SKM-1 treated with dmso at 0.1 percent for 144 hours (cell line): ENCODE data around the gene UBE2U.
"Not testable (repeated sequence)": the region's sequence is repeated elsewhere in the genome, so short reads cannot be mapped to it uniquely, and the experiment has no call there.

Experiments
- DNase-seq: peaks from one replicate; lab custom pipeline; 2025; ENCODE audit not compliant: unreplicated experiment; lab: John Stamatoyannopoulos, UW

Gene UBE2U

DNA sequence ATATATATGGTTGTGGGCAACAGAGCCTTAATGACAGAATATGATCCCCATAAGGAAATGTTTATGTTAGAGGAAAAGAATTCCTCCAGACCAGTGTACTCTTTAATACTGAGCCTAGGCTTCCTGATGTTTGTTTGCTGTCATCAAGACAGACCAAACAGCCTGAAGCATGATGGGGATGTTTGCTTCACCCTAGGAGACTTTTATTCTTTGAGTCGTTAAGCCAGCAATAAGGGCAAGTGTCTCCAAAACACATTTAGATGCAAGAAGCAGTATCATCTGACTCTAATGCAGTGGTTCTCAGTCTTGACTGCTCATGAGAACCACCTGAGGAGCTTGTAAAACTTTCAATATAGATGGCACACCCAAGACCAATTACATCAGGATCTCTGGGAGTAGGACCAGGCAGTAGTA, 33.1 kb downstream of the UBE2U start:
- DNase-seq, result no peak

DNA sequence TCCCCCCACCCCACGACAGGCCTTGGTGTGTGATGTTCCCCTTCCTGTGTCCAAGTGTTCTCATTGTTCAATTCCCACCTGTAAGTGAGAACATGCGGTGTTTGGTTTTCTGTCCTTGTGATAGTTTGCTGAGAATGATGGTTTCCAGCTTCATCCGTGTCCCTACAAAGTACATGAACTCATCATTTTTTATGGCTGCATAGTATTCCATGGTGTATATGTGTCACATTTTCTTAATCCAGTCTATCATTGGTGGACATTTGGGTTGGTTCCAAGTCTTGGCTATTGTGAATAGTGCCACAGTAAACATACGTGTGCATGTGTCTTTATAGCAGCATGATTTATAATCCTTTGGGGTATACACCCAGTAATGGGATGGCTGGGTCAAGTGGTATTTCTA, 36.1 kb downstream of the UBE2U start:
- not testable (repeated sequence) for DNase-seq

DNA sequence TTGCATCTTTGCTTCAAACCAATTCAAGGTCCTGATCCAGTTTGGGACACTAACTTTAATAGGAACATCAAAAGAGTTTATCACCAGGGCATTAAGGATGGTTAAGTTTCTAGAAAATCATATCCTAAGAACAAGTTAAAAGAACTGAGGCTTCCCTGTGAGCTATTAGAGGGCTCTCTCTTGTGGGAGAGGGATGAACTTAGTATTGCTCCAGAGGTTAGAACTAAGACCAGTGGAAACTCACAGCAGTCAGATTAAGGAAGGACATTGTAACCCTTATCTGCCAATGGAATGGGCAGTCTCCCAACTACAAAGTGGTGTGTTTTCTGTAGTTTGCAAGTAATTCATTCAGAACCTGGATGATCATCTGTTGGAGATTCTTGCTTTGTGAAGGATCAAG, 36.8 kb downstream of the UBE2U start:
- DNase-seq, result no peak

DNA sequence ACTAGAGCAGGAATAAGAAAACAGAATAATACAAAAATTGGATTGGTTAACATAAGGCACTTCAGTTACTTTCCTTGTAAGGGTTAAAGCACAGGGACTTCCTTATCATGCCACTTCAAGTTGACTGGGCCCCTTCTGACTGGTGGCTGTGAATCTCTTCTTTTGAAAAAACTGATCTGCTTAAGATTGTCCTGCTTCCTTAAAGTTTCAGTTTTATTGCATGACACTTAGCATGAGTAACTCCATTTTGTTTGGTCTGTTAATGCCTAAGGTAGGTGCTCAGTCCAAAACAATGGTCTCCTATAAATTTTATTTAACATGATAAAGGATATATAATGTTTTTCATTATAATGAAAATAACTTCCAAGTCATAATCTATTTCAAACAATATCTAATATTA, 37.6 kb downstream of the UBE2U start:
- no peak for DNase-seq

DNA sequence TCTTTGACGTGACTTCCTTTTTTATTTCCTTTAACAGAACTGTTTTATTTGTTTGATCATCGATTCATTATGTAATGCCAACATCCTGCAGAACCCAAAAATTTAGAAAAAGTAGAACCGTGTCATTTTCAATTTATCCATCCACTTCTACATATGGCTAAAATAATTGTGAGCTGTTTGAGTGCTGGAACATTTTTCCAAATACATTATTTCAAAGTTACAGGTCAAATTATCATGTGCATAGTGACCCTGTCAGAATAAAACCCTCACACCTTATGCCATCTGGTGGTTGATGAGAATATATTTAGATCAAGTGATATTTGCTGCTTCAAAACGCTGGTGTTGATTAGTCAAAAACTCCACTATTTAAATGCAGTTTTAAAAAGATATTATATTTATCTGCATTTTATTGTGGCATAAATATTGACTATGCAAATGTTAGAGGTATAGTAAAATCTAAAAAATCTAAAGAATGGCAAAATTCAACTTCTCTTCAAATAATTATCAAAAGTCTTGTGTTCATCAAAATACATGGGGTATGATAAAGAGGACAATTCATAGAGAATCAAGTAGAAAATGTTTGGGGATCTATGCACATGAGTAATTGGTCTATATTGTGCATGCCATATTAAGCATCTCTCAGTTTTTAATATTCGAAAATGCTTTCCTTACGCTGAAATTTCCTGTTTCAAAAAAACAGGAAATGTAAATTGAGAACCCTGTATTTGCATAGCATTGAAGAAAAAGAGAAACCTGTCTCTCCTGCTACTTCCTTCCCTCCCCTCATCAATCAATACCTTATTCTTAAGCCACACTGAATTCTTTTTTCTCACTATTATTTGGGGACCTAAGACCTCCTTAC, 39.7 kb downstream of the UBE2U start:
- DNase-seq, result peak; percentile 40

DNA sequence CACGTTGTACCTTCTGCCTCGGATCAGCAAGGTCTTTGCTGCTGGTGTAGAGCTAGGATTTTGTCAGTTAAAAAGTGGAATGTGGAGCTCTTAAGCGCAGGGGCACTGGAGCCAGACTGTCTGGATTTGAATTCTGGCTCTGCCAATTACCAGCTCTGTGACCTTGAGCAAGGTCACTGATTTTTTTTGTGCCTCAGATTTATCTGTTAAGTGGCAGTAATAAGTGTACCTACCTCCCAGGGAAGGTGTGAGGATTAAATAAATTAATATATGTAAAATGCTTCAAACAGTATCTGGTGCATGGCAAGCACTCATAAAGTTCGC, 40.3 kb downstream of the UBE2U start:
- DNase-seq, result no peak

DNA sequence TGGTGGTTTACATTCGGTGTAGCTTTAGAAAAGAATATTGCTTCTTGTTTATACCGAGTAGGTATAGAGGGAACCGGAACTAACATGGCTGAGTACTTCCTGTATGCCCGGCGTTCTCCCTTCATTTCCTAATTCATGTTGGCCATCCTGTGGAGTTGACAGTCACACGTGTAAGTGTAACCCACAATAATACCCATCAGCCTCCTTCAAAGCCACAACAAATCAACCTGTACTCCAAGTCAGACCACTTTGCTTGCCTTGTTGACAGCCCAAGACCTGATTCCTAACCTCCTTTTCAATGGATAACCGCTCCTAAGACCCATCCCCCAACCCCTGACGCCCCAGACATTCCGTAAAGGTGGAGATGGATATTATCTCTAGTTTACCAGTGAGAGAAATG, 42.1 kb downstream of the UBE2U start:
- DNase-seq, result peak; percentile 21

DNA sequence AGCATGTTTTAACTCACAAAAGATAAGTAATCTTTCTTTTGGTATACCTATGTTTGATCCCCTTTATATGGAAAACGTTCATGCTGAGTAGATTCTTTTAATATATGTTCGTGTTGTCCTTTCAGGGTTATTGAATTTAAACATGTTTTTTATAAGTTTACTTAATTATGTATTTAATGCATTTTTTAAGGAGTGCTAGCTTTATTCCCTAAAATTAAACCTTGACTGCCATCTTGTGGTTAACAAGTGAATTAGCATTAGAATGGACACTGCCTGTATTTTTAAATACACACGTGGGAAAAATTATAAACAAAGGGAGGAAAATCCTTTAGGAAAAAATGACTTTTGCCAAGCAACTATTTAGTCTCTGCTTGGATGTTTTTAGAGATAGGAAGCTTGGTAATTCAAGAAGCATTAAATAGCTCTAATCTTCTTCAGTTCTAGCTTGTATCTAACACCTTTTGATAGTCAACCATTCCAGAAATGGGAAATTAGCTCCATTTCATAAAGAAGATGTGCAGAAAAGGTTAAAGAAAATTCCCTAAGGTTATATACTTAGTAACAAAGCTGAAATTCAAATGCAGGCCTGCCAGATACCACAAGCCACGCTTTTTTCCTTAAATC, 43.0 kb downstream of the UBE2U start:
- DNase-seq, result peak; percentile 17

DNA sequence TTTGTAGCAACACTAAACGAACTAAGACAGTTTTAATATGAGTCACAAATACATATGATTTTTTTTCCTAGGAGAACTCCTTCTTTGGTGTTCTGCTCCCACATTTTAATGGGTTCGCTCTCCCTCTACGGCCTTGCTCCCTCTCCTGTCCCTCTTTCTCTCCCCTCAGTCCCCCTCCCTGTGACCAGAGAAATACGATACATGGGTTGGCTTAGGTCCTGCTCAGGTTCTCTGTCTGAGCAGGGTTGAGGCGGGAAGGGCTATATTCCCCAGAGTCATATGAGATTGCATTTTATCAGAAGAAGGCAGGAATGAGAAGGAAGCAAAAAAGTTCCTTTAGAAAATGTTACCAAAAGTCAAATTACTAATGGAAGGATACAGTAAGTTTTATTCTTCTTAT, 44.6 kb downstream of the UBE2U start:
- DNase-seq, result no peak

DNA sequence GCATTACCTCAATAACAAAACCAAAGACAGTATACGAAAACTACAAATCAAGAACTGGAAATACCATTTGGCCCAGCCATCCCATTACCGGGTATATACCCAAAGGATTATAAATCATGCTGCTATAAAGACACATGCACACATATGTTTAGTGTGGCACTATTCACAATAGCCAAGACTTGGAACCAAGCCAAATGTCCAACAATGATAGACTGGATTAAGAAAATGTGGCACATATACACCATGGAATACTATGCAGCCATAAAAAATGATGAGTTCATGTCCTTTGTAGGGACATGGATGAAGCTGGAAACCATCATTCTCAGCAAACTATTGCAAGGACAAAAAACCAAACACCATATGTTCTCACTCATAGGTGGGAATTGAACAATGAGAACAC, 47.0 kb downstream of the UBE2U start:
- not testable (repeated sequence) for DNase-seq

DNA sequence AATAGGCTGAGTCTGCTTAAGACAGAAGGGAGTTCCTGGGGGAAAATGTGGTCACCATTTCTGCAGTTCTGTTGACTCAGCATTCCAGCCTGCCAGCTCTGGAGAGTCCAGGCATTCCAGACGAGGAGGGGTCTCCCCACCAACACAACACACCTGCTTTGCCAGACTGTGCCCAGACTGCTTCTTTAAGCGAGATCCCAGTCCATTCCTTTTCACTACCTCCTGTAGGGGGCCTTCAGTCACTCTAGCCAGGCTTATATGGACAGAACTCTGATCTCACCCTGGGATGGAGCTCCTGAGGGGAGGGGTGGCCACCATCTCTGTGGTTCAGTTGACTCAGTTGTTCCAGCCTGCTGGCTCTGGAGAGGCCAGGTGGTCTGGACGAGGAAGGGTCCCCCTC, 48.5 kb downstream of the UBE2U start:
- DNase-seq, result no peak

DNA sequence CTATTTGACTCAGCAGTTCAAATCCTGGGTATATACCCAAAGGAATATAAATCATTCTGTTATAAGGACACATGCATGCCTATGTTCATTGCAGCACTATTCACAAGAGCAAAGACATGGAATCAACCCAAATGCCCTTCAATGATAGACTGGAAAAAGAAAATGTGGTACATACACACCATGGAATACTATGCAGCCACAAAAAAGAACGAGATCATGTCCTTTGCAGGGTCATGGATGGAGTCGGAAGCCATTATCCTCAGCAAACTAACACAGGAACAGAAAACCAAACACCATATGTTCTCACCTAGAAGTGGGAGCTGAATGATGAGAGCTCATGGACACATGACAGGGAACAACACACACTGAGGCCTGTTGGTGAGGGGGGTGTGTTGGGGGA, 53.8 kb downstream of the UBE2U start:
- not testable (repeated sequence) for DNase-seq

DNA sequence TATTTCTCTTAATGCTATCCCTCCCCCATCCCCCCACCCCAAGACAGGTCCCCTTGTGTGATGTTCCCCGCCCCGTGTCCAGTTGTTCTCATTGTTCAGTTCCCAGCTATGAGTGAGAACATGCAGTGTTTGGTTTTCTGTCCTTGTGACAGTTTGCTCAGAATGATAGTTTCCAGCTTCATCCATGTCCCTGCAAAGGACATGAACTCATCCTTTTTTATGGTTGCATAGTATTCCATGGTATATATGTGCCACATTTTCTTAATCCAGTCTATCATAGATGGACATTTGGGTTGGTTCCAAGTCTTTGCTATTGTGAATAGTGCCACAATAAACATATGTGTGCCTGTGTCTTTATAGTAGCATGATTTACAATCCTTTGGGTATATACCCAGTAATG, 55.0 kb downstream of the UBE2U start:
- DNase-seq, result not testable (repeated sequence)

DNA sequence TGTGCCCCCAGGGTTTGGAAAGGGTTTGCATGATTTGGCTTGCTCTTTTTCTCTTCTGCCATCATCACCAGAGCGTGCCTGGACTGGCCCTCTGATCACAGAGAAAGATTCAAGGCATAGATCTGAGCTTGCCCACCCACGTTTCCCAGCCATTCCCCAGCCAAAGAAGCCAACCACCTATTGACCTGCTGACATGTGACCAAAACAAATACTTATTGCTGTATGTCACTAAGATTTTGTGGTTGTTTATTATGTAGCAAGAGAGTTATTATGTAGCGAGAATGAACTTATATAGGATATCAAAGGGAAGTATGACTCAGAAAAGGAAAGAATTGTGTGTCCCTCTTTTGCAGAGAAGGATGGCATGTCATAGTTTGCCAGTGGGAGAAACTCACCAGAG, 59.9 kb downstream of the UBE2U start:
- DNase-seq, result no peak

DNA sequence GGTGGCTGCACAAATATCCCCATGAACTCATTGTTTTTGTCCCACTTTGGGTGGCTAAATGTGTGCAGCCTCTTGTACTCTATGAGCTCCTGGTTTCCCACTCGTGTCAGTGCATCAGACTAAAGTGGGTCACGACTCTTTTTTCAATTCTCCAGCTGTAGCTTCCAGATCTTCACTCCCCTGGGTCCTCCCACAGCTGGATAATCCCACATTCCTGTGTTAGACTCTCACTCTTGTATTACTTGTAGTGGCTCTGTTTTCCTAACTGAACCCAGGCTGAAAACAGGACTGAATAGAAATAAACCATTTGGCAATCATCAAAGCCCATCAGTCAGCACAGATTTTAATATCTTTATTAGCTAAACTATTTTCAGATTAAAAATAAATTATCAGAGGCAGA, 60.4 kb downstream of the UBE2U start:
- DNase-seq, result no peak

DNA sequence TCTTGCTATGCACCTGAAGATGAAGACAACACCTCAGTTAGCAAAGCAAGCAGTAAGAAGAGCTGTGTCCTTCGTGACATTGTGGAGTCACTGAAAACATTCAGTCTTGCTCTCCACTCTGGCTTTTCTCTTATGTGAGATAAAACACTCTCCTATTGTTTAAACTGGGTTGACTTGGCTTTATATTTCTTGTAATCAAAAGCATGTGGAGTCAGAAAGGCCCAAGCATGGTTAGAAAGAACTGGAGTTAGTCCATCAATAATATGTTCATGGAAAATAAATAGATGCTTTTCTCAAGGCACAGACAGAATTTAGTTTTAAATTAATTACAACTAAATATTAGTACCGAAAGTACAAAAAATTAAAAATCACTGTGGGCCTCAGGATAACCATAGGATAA, 61.7 kb downstream of the UBE2U start:
- DNase-seq, result no peak

DNA sequence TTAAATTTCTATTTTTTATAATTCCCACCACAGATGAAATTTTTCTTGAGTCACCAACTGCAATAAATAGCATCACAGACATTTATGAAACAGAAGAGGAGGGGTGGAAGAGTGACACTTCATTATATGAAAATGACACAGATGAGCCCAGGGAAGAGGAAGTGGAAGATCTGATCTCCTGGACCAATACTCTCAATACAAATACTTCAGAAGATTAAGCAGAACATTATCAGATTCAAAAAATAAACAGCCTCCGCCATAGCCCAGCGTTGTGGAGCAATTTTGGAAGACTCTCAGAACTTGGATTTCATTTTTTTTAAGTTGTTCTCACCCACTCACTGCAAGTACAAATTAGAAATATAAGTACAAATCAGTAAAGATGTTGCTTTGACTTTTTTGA, 63.6 kb downstream of the UBE2U start:
- no peak for DNase-seq

DNA sequence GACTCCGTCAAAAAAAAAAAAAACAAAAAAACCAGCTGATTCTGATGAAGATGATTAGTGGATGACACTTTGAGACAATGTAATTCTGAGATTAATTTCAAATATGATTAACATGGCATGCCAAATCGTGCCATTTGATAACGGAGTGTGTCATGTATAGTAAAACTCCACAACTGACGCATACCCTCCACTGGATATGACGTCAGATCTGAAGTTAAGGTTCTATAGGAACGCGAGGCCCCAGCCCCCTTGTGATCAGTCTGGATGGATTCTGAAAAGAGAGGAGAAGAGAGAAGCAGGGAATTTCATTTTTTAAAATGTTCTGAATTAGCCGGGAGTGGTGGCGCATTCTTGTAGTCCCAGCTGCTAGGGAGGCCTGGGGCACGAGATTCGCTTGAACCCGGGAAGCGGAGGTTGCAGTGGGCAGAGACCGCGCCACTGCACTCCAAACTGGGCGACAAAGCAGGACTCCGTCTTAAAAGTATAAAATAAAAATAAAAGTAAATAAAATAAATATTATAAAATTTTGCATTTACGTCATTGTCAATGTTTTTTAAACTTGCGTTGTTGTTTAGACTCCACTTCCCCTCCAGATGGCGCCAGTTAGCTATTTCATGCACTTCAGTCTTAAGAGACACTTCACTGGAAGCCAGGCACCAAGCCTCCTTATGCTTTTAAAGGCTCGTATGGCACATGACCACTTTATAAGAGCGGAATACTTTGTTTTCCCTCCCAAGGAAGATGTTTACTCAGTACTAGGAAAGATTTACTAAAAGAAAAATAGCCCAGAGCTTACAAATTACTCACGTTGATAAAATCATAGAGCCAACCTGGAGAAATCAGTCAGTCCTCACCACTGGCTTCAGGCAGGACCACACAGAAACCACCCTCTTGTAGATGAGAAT, 65.5 kb downstream of the UBE2U start:
- DNase-seq, result peak; percentile 62

DNA sequence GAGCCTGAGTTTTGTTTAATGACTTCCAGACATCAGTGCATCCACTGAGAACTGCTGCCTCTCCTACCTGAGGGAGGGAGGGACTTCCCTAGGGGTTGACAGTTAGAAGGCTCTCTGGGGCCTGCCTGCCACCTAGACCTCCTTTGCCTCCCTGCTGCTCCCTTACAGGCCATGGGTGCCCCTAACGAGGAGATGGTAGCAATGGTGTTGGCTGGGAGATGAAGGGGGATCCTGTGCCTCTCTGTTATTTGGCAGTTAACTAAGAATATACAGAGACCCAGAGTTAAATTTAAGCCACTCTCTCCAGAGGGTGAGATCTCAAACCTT, 66.1 kb downstream of the UBE2U start:
- DNase-seq, result no peak

DNA sequence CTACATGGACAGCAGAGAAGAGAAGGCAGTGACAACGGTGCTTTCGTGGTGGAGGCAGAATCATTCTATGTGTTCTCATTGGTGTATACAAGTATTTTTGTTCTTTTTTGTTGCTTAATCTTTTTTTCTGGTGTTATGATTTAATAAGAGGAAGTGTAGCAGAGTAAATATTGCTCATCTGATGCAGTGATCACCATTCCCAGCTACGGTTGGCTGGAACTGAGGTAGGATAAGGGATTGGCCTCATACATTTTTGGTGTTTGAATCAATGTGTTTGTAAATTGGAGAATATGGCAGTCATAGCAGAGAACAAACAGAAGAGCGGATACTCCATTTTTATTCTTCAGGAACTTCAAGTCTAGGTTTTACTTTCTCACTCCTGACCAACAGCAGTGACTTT, 76.6 kb downstream of the UBE2U start:
- no peak for DNase-seq

DNA sequence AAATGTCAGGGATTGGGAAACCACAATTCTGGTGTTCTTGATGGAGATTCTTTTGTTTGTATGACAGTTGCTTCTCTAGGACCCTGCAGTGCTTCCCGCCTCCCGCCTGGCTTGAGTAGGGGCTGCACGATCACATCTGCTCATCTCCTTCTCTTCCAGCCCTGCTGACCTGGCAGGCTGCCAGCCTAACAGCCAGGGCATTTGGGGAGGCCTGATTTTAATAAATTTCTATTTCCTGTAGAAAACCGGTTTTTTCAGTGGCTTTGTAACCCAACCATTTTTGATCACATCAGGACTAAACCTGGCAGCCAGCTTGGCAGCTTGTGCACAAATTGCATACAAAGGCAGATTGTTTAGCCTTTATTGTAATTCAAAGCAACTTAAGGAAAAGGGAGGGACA, 78.9 kb downstream of the UBE2U start:
- no peak for DNase-seq

DNA sequence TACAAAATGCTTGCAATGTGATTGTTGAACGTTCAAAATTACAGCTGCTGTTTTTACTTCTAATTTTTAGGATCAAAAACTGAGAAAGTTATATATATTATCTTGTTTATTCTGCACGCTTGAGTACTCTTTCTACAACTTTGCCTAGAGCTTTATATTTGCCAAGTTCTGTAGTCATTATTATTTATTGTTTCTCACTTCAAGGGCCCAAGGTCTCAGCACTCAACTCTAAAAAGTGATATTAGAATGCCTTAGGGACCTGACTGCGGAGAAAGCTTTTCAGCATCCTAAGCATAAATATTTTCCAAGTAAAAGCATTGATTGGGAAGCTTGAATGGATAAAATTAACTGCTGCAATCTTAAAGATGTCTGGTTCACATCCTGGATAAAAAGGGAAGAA, 83.6 kb downstream of the UBE2U start:
- DNase-seq, result no peak
